ENCODE data around the gene ARPC2.

- no peak for TF ChIP-seq CTCF (IDR thresholded peaks at IDR 0.05)
- no peak for TF ChIP-seq POLR2AphosphoS5 (IDR thresholded peaks at IDR 0.05)
- TF ChIP-seq POLR2A (IDR thresholded peaks at IDR 0.05) = no peak
These were observed 48.6 kb downstream of the ARPC2 start for GRCh38 chr2:218265626-218266025.
